Testis (tissue), 2 donors: ENCODE measurements around the gene IFNK.

ENCODE experiments used
- CTCF ChIP-seq, 3 experiments: fragments of 450-650 bp in 2 of 3; fragments of 200-600 bp in 1 of 3; sonication (generic) in 1 of 3; IDR thresholded peaks; one replicate each; pipeline ENCODE4 v1.5.1; 2016 to 2019; ENCODE audit warnings: antibody characterized with exemption in 3 of 3, mild to moderate bottlenecking in 2 of 3, moderate library complexity in 1 of 3
- POLR2A ChIP-seq: fragments of 450-650 bp; IDR thresholded peaks from one replicate; pipeline ENCODE4 v1.6.1; 2017; ENCODE audit warnings: antibody characterized with exemption, mild to moderate bottlenecking, moderate library complexity

GRCh38 chr9:27572566-27572917 lies 48.5 kb downstream of the IFNK start:
- no peak for TF ChIP-seq CTCF (IDR thresholded peaks at IDR 0.05)
- TF ChIP-seq POLR2A = no peak
